ENCODE measurements around the gene CCDC136.

CCDC136 gene

DNA sequence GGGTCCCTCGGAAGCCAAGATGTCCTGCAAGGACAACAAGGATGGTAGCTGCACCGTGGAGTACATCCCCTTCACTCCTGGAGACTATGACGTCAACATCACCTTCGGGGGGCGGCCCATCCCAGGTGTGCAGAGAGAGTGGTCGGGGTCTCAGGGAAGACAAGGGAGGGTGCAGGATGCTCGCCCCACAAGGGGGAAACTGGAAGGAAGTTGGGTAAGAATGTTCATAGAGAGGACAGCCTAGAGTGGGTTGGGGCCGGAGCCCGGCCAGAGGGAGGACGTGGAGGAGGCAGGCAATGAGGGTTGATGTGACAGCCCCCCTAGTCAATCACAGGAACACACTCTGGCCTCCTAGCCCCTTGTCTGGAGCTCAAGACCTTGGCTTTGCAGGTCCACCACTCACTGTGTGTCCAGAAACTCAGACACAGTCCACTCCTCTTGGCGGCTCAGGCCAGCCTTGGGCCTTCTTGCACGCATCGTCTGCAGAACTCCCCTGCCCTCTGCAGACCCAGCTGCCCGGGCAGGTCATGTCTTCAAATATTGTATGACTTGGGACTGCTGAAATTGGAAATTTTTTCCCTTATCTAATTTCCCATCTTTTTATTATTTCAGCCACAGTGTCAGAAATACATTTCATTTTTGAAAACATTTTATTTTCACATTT is 55.1 kb downstream of the CCDC136 start:
- no peaks in the 10 kb centered on the region for H3F3A ChIP-seq (ENCODE audit: low read depth)
- H3K27me3 ChIP-seq (ENCODE audit: insufficient read depth, low read length, poor library complexity, severe bottlenecking) = no peaks in the 10 kb centered on the region
- peaks cover under 1% of the 10 kb centered on the region for H3K4me1 ChIP-seq (ENCODE audit: insufficient read depth, low read length, poor library complexity, severe bottlenecking)
- no peaks in the 10 kb centered on the region for H3K9me3 ChIP-seq (ENCODE audit: insufficient read depth, low read depth, low read length)
- H3K4me2 ChIP-seq (ENCODE audit: low read depth, low read length, poor library complexity, severe bottlenecking) = no peak overlapping the region
- no peaks in the 10 kb centered on the region for H3K79me2 ChIP-seq (ENCODE audit: insufficient read depth, low read length)
- H3K36me3 ChIP-seq (ENCODE audit: insufficient read depth, low read length) = no peaks in the 10 kb centered on the region
- no peak overlapping the region for H2AFZ ChIP-seq (ENCODE audit: low read length)
- H3K9ac ChIP-seq (ENCODE audit: low read depth, low read length, poor library complexity, severe bottlenecking) = no peak overlapping the region
- no peak overlapping the region for H3K4me3 ChIP-seq (ENCODE audit: low read length, poor library complexity, severe bottlenecking)
- TF ChIP-seq, protein P1, sequence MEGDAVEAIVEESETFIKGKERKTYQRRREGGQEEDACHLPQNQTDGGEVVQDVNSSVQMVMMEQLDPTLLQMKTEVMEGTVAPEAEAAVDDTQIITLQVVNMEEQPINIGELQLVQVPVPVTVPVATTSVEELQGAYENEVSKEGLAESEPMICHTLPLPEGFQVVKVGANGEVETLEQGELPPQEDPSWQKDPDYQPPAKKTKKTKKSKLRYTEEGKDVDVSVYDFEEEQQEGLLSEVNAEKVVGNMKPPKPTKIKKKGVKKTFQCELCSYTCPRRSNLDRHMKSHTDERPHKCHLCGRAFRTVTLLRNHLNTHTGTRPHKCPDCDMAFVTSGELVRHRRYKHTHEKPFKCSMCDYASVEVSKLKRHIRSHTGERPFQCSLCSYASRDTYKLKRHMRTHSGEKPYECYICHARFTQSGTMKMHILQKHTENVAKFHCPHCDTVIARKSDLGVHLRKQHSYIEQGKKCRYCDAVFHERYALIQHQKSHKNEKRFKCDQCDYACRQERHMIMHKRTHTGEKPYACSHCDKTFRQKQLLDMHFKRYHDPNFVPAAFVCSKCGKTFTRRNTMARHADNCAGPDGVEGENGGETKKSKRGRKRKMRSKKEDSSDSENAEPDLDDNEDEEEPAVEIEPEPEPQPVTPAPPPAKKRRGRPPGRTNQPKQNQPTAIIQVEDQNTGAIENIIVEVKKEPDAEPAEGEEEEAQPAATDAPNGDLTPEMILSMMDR (conservative IDR thresholded peaks at IDR 0.05; ENCODE audit: low read length) = no peak
- TF ChIP-seq EZH2phosphoT487 (IDR thresholded peaks at IDR 0.05; ENCODE audit: borderline replicate concordance) = no peak
- no peaks in the 10 kb centered on the region for H4K20me1 ChIP-seq (ENCODE audit: insufficient read depth, low read length, poor library complexity, severe bottlenecking)
- H3K9me2 ChIP-seq (replicated peaks; ENCODE audit: low read depth, low read length) = no peaks in the 10 kb centered on the region

DNA sequence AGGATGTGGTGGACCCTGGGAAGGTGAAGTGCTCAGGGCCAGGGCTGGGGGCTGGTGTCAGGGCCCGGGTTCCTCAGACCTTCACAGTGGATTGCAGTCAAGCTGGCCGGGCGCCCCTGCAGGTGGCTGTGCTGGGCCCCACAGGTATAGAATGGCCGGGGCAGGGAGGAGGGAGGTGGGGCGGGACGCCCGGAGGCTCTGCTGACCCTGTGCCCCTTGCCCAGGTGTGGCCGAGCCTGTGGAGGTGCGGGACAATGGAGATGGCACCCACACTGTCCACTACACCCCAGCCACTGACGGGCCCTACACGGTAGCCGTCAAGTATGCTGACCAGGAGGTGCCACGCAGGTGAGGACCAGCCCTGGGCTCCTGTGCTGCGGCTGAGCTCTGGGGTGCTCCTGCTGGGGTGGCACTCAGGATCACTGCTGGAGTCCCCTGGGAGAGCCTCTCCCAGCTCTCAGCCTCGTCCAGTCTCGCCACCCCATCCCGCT is 56.0 kb downstream of the CCDC136 start:
- Histone ChIP-seq H3F3A (ENCODE audit: low read depth) (no peaks in the 10 kb centered on the region), H3K27me3 (ENCODE audit: insufficient read depth, low read length, poor library complexity, severe bottlenecking) (no peaks in the 10 kb centered on the region), H3K9ac (ENCODE audit: low read depth, low read length, poor library complexity, severe bottlenecking) (no peak overlapping the region), H2AFZ (ENCODE audit: low read length) (no peak overlapping the region), H3K4me2 (ENCODE audit: low read depth, low read length, poor library complexity, severe bottlenecking) (no peak overlapping the region), H3K4me1 (ENCODE audit: insufficient read depth, low read length, poor library complexity, severe bottlenecking) (no peaks in the 10 kb centered on the region), H3K4me3 (ENCODE audit: low read length, poor library complexity, severe bottlenecking) (no peak overlapping the region), H4K20me1 (ENCODE audit: insufficient read depth, low read length, poor library complexity, severe bottlenecking) (no peaks in the 10 kb centered on the region), H3K36me3 (ENCODE audit: insufficient read depth, low read length) (no peaks in the 10 kb centered on the region), H3K9me2 (replicated peaks; ENCODE audit: low read depth, low read length) (no peaks in the 10 kb centered on the region), H3K79me2 (ENCODE audit: insufficient read depth, low read length) (no peaks in the 10 kb centered on the region), H3K9me3 (ENCODE audit: insufficient read depth, low read depth, low read length) (no peaks in the 10 kb centered on the region)
- no peak for TF ChIP-seq EZH2phosphoT487 (IDR thresholded peaks at IDR 0.05; ENCODE audit: borderline replicate concordance)
- TF ChIP-seq, protein P1 (conservative IDR thresholded peaks at IDR 0.05; ENCODE audit: low read length) = no peak

DNA sequence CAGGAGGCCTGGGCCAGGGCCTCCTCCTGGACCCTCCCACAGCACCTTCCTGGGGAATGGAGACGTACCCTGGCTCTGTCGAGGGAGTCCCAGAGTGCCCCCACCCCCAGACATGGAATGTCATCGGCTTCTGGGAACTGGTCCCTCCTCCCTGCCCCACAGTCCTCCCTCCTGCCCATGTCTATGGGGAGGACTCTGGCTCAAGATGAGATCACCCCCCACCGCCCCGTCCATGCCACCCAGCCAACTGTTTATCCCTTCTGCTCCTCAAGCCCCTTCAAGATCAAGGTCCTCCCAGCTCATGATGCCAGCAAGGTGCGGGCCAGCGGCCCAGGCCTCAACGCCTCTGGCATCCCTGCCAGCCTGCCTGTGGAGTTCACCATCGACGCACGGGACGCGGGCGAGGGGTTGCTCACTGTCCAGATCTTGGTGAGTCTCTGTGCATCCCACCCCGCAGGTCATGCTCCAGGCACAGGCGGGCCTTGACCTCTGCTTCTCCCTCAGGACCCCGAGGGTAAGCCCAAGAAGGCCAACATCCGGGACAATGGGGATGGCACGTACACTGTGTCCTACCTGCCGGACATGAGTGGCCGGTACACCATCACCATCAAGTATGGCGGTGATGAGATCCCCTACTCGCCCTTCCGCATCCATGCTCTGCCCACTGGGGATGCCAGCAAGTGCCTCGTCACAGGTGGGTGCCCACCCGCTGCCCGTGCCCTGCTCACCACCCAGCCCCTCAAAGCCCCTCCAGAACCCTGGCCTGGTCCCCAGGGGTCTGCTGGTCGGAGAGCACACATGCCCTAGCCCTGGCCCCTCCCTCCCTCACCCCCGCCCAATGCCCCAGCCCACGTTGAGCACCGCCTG is 56.8 kb downstream of the CCDC136 start:
- Histone ChIP-seq H3K4me3 (ENCODE audit: low read length, poor library complexity, severe bottlenecking) (no peak overlapping the region), H3K36me3 (ENCODE audit: insufficient read depth, low read length) (no peaks in the 10 kb centered on the region), H3K9ac (ENCODE audit: low read depth, low read length, poor library complexity, severe bottlenecking) (no peak overlapping the region), H3K27me3 (ENCODE audit: insufficient read depth, low read length, poor library complexity, severe bottlenecking) (no peaks in the 10 kb centered on the region), H4K20me1 (ENCODE audit: insufficient read depth, low read length, poor library complexity, severe bottlenecking) (no peaks in the 10 kb centered on the region), H3K9me2 (replicated peaks; ENCODE audit: low read depth, low read length) (no peaks in the 10 kb centered on the region), H3K9me3 (ENCODE audit: insufficient read depth, low read depth, low read length) (no peaks in the 10 kb centered on the region), H2AFZ (ENCODE audit: low read length) (no peak overlapping the region), H3K79me2 (ENCODE audit: insufficient read depth, low read length) (no peaks in the 10 kb centered on the region), H3F3A (ENCODE audit: low read depth) (no peaks in the 10 kb centered on the region), H3K4me2 (ENCODE audit: low read depth, low read length, poor library complexity, severe bottlenecking) (no peak overlapping the region), H3K4me1 (ENCODE audit: insufficient read depth, low read length, poor library complexity, severe bottlenecking) (no peaks in the 10 kb centered on the region)
- TF ChIP-seq, protein P1 (conservative IDR thresholded peaks at IDR 0.05; ENCODE audit: low read length) = no peak
- TF ChIP-seq EZH2phosphoT487 (IDR thresholded peaks at IDR 0.05; ENCODE audit: borderline replicate concordance) = no peak

Measured in Loucy (cell line).